ENCODE data around the gene ATL3. TPM values are rescaled to one million over a fixed set of nuclear protein-coding genes. Genes with fewer than 3 reads are reported as not detected.

The ATL3 gene
- total RNA-seq, 2 donors from 2014 or later = 17.9 to 33.5 TPM

- Histone ChIP-seq H3K4me3 (peak overlapping the region; percentile 76 to 92), H3K4me1 (peaks cover 0 to 36% of the 10 kb centered on the region in 2 donors), H3K27ac (peak overlapping the region; percentile 96 to 98), H3K9me3 (no peaks in the 10 kb centered on the region), H3K36me3 (no peaks in the 10 kb centered on the region), H3K27me3 (no peaks in the 10 kb centered on the region)
- DNase-seq (ENCODE audit: low spot score) = no peak
- TF ChIP-seq CTCF (IDR thresholded peaks at IDR 0.05) = no peak
These were observed 12.2 kb upstream of the ATL3 start for GRCh38 chr11:63683133-63683991.

GRCh38 chr11:63682066-63683021 lies 11.2 kb upstream of the ATL3 start:
- TF ChIP-seq CTCF (IDR thresholded peaks at IDR 0.05) = no peak
- DNase-seq (ENCODE audit: low spot score) = no peak
- Histone ChIP-seq H3K9me3 (no peaks in the 10 kb centered on the region), H3K27me3 (no peaks in the 10 kb centered on the region), H3K36me3 (no peaks in the 10 kb centered on the region), H3K4me1 (peaks cover 0 to 35% of the 10 kb centered on the region in 2 donors), H3K27ac (peak overlapping the region; percentile 96 to 98), H3K4me3 (peak overlapping the region; percentile 76 to 92)

- peak within 1 kb of the TSS; percentile 96 to 98 for H3K27ac ChIP-seq
- peaks cover 0 to 26% of the 10 kb centered on the region in 2 donors for H3K4me1 ChIP-seq
- no peaks in the 10 kb centered on the region for H3K27me3 ChIP-seq
- peak in 1 of 2 donors; percentile 73 for TF ChIP-seq CTCF (IDR thresholded peaks at IDR 0.05)
- H3K4me3 ChIP-seq = peak within 1 kb of the TSS; percentile 76 to 92
- H3K36me3 ChIP-seq = no peaks in the 10 kb centered on the region
- H3K9me3 ChIP-seq = no peaks in the 10 kb centered on the region
- DNase-seq (ENCODE audit: low spot score) = peak; percentile 97
These were observed 10.3 kb upstream of the ATL3 start, which contains the start of gene RTN3 for GRCh38 chr11:63681321-63682065. Gene RTN3 (plus strand): TSS chr11:63681500. CDS start chr11:63681637, 137 bp downstream.

- Histone ChIP-seq H3K36me3 (no peaks in the 10 kb centered on the region), H3K9me3 (no peaks in the 10 kb centered on the region), H3K4me3 (peak overlapping the region; percentile 76 to 92), H3K4me1 (peaks cover 0 to 26% of the 10 kb centered on the region in 2 donors), H3K27me3 (no peaks in the 10 kb centered on the region), H3K27ac (peak overlapping the region; percentile 96 to 98)
- DNase-seq (ENCODE audit: low spot score) = peak; percentile 57
- no peak for TF ChIP-seq CTCF (IDR thresholded peaks at IDR 0.05)
These were observed 9.7 kb upstream of the ATL3 start for GRCh38 chr11:63680834-63681320.

- Histone ChIP-seq H3K36me3 (no peaks in the 10 kb centered on the region), H3K9me3 (no peaks in the 10 kb centered on the region), H3K27me3 (no peaks in the 10 kb centered on the region), H3K4me3 (no peak overlapping the region), H3K27ac (peak overlapping the region in 1 of 2 donors; percentile 29), H3K4me1 (peaks cover 0 to 22% of the 10 kb centered on the region in 2 donors)
- TF ChIP-seq CTCF (IDR thresholded peaks at IDR 0.05) = no peak
- DNase-seq (ENCODE audit: low spot score) = no peak
These were observed 2.4 kb upstream of the ATL3 start for GRCh38 chr11:63673579-63673978.
